ENCODE data around the gene IRF9.

Gene IRF9

GRCh38 chr14:24159777-24160498 is 1.1 kb upstream of the IRF9 start:
- Histone ChIP-seq H4K8ac (ENCODE audit: low read depth, low read length) (no peak overlapping the region), H3K36me3 (replicated peaks in 1 of 2; ENCODE audit: control insufficient read depth in 2 of 2, insufficient read depth in 2 of 2, low read length in 2 of 2) (peaks cover 43 to 73% of the 10 kb centered on the region in 2 donors), H3K4ac (ENCODE audit: low read length) (no peak overlapping the region), H3K27ac (replicated peaks; ENCODE audit: low read length) (no peak overlapping the region), H2BK120ac (ENCODE audit: low read depth, low read length) (no peak overlapping the region), H2AFZ (ENCODE audit: low read length) (no peak overlapping the region), H3K27me3 (ENCODE audit: control insufficient read depth in 3 of 3, insufficient read depth in 3 of 3, low read depth in 1 of 3, low read length in 3 of 3) (no peaks in the 10 kb centered on the region), H3K4me3 (ENCODE audit: low read length in 2 of 2) (peak overlapping the region in 1 of 2 donors; percentile 13), H2BK12ac (ENCODE audit: low read length) (no peak overlapping the region), H2BK15ac (ENCODE audit: low read length) (no peak overlapping the region), H3K9me3 (replicated peaks in 1 of 2; ENCODE audit: control insufficient read depth in 2 of 2, insufficient read depth in 1 of 2, low read depth in 1 of 2, low read length in 2 of 2) (no peaks in the 10 kb centered on the region), H3K18ac (ENCODE audit: low read length) (no peak overlapping the region), H2BK5ac (ENCODE audit: low read length) (no peak overlapping the region), H3K23ac (ENCODE audit: low read depth, low read length, poor library complexity) (no peak overlapping the region), H3K4me1 (ENCODE audit: control insufficient read depth in 2 of 2, insufficient read depth in 1 of 2, low read depth in 1 of 2, low read length in 2 of 2) (peaks cover 7 to 13% of the 10 kb centered on the region in 2 donors), H3K4me2 (ENCODE audit: insufficient read depth, low read length, poor library complexity, severe bottlenecking) (no peak overlapping the region), H3K14ac (ENCODE audit: low read length) (no peak overlapping the region), H3K79me1 (ENCODE audit: low read depth, low read length) (no peaks in the 10 kb centered on the region), H4K91ac (ENCODE audit: low read depth, low read length, poor library complexity) (no peak overlapping the region), H3K9ac (ENCODE audit: low read depth, low read length, poor library complexity) (no peak overlapping the region), H2AK5ac (ENCODE audit: low read depth, low read length) (no peak overlapping the region)
- DNase-seq (ENCODE audit: low spot score): no peak
- no CpG with 5 or more reads among the region's 11 CpGs for WGBS, 2 donors (ENCODE audit: extremely low coverage in 2 of 2, insufficient read length in 2 of 2, insufficient replicate concordance in 1 of 2)

DNA sequence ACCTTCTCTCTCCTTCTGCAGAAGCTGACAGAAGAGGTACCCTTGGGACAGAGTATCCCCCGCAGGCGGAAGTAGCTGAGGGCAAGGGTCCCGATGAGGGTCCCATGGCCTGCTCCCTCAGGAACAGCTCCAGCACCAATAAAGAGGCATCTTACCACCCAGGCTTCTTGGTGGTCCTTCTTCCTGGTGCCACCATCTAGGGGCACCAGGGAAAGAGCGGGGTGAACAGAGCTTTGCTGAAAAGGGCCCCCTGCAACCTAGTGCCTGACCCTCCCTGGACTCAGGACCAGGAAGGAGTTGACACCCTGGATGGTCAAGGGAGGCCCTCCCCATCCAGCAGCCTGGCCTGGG is 591 bp upstream of the IRF9 start:
- Histone ChIP-seq H3K79me1 (ENCODE audit: low read depth, low read length) (no peaks in the 10 kb centered on the region), H3K4ac (ENCODE audit: low read length) (no peak overlapping the region), H2AFZ (ENCODE audit: low read length) (no peak overlapping the region), H3K4me1 (ENCODE audit: control insufficient read depth in 2 of 2, insufficient read depth in 1 of 2, low read depth in 1 of 2, low read length in 2 of 2) (peaks cover 7 to 13% of the 10 kb centered on the region in 2 donors), H3K23ac (ENCODE audit: low read depth, low read length, poor library complexity) (no peak overlapping the region), H3K36me3 (replicated peaks in 1 of 2; ENCODE audit: control insufficient read depth in 2 of 2, insufficient read depth in 2 of 2, low read length in 2 of 2) (peaks cover 43 to 73% of the 10 kb centered on the region in 2 donors), H2BK12ac (ENCODE audit: low read length) (no peak overlapping the region), H2BK120ac (ENCODE audit: low read depth, low read length) (no peak overlapping the region), H4K91ac (ENCODE audit: low read depth, low read length, poor library complexity) (no peak overlapping the region), H3K4me2 (ENCODE audit: insufficient read depth, low read length, poor library complexity, severe bottlenecking) (no peak overlapping the region), H3K9me3 (replicated peaks in 1 of 2; ENCODE audit: control insufficient read depth in 2 of 2, insufficient read depth in 1 of 2, low read depth in 1 of 2, low read length in 2 of 2) (no peaks in the 10 kb centered on the region), H3K9ac (ENCODE audit: low read depth, low read length, poor library complexity) (no peak overlapping the region), H2BK5ac (ENCODE audit: low read length) (no peak overlapping the region), H4K8ac (ENCODE audit: low read depth, low read length) (no peak overlapping the region), H2AK5ac (ENCODE audit: low read depth, low read length) (no peak overlapping the region), H2BK15ac (ENCODE audit: low read length) (no peak overlapping the region), H3K27me3 (ENCODE audit: control insufficient read depth in 3 of 3, insufficient read depth in 3 of 3, low read depth in 1 of 3, low read length in 3 of 3) (no peaks in the 10 kb centered on the region), H3K27ac (replicated peaks; ENCODE audit: low read length) (no peak overlapping the region), H3K4me3 (ENCODE audit: low read length in 2 of 2) (no peak overlapping the region), H3K14ac (ENCODE audit: low read length) (no peak overlapping the region), H3K18ac (ENCODE audit: low read length) (no peak overlapping the region)
- DNase-seq (ENCODE audit: low spot score): no peak
- no CpG with 5 or more reads among the region's 4 CpGs for WGBS, 2 donors (ENCODE audit: extremely low coverage in 2 of 2, insufficient read length in 2 of 2, insufficient replicate concordance in 1 of 2)

GRCh38 chr14:24162093-24162492 is 1.0 kb downstream of the IRF9 start:
- no CpG with 5 or more reads among the region's 8 CpGs for WGBS, 2 donors (ENCODE audit: extremely low coverage in 2 of 2, insufficient read length in 2 of 2, insufficient replicate concordance in 1 of 2)
- Histone ChIP-seq H2BK12ac (ENCODE audit: low read length) (no peak overlapping the region), H3K79me1 (ENCODE audit: low read depth, low read length) (no peaks in the 10 kb centered on the region), H3K4ac (ENCODE audit: low read length) (no peak overlapping the region), H3K9me3 (replicated peaks in 1 of 2; ENCODE audit: control insufficient read depth in 2 of 2, insufficient read depth in 1 of 2, low read depth in 1 of 2, low read length in 2 of 2) (no peaks in the 10 kb centered on the region), H3K4me2 (ENCODE audit: insufficient read depth, low read length, poor library complexity, severe bottlenecking) (no peak overlapping the region), H2BK5ac (ENCODE audit: low read length) (no peak overlapping the region), H3K4me3 (ENCODE audit: low read length in 2 of 2) (peak overlapping the region in 1 of 2 donors; percentile 50), H3K36me3 (replicated peaks in 1 of 2; ENCODE audit: control insufficient read depth in 2 of 2, insufficient read depth in 2 of 2, low read length in 2 of 2) (peaks cover 37 to 71% of the 10 kb centered on the region in 2 donors), H3K27ac (replicated peaks; ENCODE audit: low read length) (no peak overlapping the region), H3K23ac (ENCODE audit: low read depth, low read length, poor library complexity) (no peak overlapping the region), H2AK5ac (ENCODE audit: low read depth, low read length) (peak overlapping the region; percentile 82), H4K8ac (ENCODE audit: low read depth, low read length) (no peak overlapping the region), H3K4me1 (ENCODE audit: control insufficient read depth in 2 of 2, insufficient read depth in 1 of 2, low read depth in 1 of 2, low read length in 2 of 2) (peaks cover 7 to 13% of the 10 kb centered on the region in 2 donors), H3K27me3 (ENCODE audit: control insufficient read depth in 3 of 3, insufficient read depth in 3 of 3, low read depth in 1 of 3, low read length in 3 of 3) (no peaks in the 10 kb centered on the region), H4K91ac (ENCODE audit: low read depth, low read length, poor library complexity) (no peak overlapping the region), H2BK15ac (ENCODE audit: low read length) (no peak overlapping the region), H3K9ac (ENCODE audit: low read depth, low read length, poor library complexity) (no peak overlapping the region), H2BK120ac (ENCODE audit: low read depth, low read length) (no peak overlapping the region), H2AFZ (ENCODE audit: low read length) (no peak overlapping the region), H3K14ac (ENCODE audit: low read length) (peak overlapping the region; percentile 17), H3K18ac (ENCODE audit: low read length) (peak overlapping the region; percentile 69)
- DNase-seq (ENCODE audit: low spot score): no peak

DNA sequence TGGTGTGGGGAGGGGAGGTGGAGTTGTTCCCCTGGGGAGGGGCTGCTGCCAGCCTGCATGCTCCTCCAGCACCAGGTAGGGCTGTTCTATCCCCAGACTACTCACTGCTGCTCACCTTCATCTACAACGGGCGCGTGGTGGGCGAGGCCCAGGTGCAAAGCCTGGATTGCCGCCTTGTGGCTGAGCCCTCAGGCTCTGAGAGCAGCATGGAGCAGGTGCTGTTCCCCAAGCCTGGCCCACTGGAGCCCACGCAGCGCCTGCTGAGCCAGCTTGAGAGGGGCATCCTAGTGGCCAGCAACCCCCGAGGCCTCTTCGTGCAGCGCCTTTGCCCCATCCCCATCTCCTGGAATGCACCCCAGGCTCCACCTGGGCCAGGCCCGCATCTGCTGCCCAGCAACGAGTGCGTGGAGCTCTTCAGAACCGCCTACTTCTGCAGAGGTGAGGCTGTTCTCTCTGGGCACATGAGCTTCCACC is 3.5 kb downstream of the IRF9 start:
- Histone ChIP-seq H3K36me3 (replicated peaks in 1 of 2; ENCODE audit: control insufficient read depth in 2 of 2, insufficient read depth in 2 of 2, low read length in 2 of 2) (peaks cover 28 to 56% of the 10 kb centered on the region in 2 donors), H3K27ac (replicated peaks; ENCODE audit: low read length) (no peak overlapping the region), H2AK5ac (ENCODE audit: low read depth, low read length) (no peak overlapping the region), H3K4me3 (ENCODE audit: low read length in 2 of 2) (no peak overlapping the region), H3K27me3 (ENCODE audit: control insufficient read depth in 3 of 3, insufficient read depth in 3 of 3, low read depth in 1 of 3, low read length in 3 of 3) (no peaks in the 10 kb centered on the region), H3K79me1 (ENCODE audit: low read depth, low read length) (no peaks in the 10 kb centered on the region), H3K14ac (ENCODE audit: low read length) (no peak overlapping the region), H4K8ac (ENCODE audit: low read depth, low read length) (no peak overlapping the region), H2AFZ (ENCODE audit: low read length) (no peak overlapping the region), H3K4ac (ENCODE audit: low read length) (no peak overlapping the region), H3K9me3 (replicated peaks in 1 of 2; ENCODE audit: control insufficient read depth in 2 of 2, insufficient read depth in 1 of 2, low read depth in 1 of 2, low read length in 2 of 2) (no peaks in the 10 kb centered on the region), H4K91ac (ENCODE audit: low read depth, low read length, poor library complexity) (no peak overlapping the region), H3K9ac (ENCODE audit: low read depth, low read length, poor library complexity) (no peak overlapping the region), H3K4me1 (ENCODE audit: control insufficient read depth in 2 of 2, insufficient read depth in 1 of 2, low read depth in 1 of 2, low read length in 2 of 2) (peaks cover 7 to 13% of the 10 kb centered on the region in 2 donors), H2BK15ac (ENCODE audit: low read length) (no peak overlapping the region), H3K4me2 (ENCODE audit: insufficient read depth, low read length, poor library complexity, severe bottlenecking) (no peak overlapping the region), H2BK5ac (ENCODE audit: low read length) (no peak overlapping the region), H3K23ac (ENCODE audit: low read depth, low read length, poor library complexity) (no peak overlapping the region), H2BK120ac (ENCODE audit: low read depth, low read length) (no peak overlapping the region), H2BK12ac (ENCODE audit: low read length) (no peak overlapping the region), H3K18ac (ENCODE audit: low read length) (no peak overlapping the region)
- no peak for DNase-seq (ENCODE audit: low spot score)
- no CpG with 5 or more reads among the region's 14 CpGs for WGBS, 2 donors (ENCODE audit: extremely low coverage in 2 of 2, insufficient read length in 2 of 2, insufficient replicate concordance in 1 of 2)
